MG63 (cell line): ENCODE data around the gene CHAF1A. TPM values are rescaled to one million over a fixed set of nuclear protein-coding genes. Genes with fewer than 3 reads are reported as not detected.

ENCODE experiments used
- DNase-seq: peaks from one replicate; pipeline ENCODE4 v3.0.0-alpha.2; 2020
- H3K27me3 ChIP-seq: fragments of 250-450 bp; sonication (Bioruptor Pico); 2 replicates; pipeline ENCODE4 v1.5.1; 2020; ENCODE audit warnings: mild to moderate bottlenecking, moderate library complexity
- H3K36me3 ChIP-seq: fragments of 250-450 bp; sonication (Bioruptor Pico); 2 replicates; pipeline ENCODE4 v1.5.1; 2020; ENCODE audit warnings: mild to moderate bottlenecking, moderate library complexity
- H3K4me3 ChIP-seq: fragments of 250-450 bp; sonication (Bioruptor Pico); 2 replicates; pipeline ENCODE4 v1.5.1; 2020; ENCODE audit warnings: mild to moderate bottlenecking, moderate library complexity
- H3K9me3 ChIP-seq: fragments of 250-450 bp; sonication (Bioruptor Pico); 2 replicates; pipeline ENCODE4 v1.5.1; 2020; ENCODE audit warnings: mild to moderate bottlenecking, moderate library complexity
- total RNA-seq: library from RNA; depleted of rRNA; stranded (reverse); fragments of >200 nt; shearing (Covaris generic); gene quantifications from 2 replicates; pipeline ENCODE4 v1.2.3, GENCODE V29; 2014; ENCODE audit warnings: low replicate concordance

CHAF1A gene
- total RNA-seq, 1 experiment from 2014 or later = 24.7 TPM

DNA sequence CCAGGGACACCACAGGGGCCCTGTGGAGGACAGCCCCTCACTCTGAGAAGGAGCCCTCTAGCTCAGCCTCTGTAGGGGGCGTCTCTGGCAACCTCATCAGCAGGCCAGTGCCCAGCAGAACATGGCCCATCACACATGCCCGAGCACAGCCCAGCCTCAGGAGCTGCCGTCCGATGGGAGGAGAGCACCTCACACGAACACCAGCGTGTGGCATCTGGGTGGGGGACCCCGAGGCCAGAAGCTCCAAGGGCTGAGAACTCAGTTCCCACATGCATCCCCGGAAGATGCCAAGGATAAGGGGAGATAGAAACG lies 13.4 kb upstream of the CHAF1A start:
- no peak for DNase-seq
- no peaks in the 10 kb centered on the region for H3K36me3 ChIP-seq
- H3K9me3 ChIP-seq = no peaks in the 10 kb centered on the region
- H3K27me3 ChIP-seq = no peaks in the 10 kb centered on the region
- H3K4me3 ChIP-seq = no peak overlapping the region

GRCh38 chr19:4389511-4390016 lies 12.9 kb upstream of the CHAF1A start:
- DNase-seq = no peak
- Histone ChIP-seq H3K4me3 (no peak overlapping the region), H3K9me3 (no peaks in the 10 kb centered on the region), H3K36me3 (no peaks in the 10 kb centered on the region), H3K27me3 (no peaks in the 10 kb centered on the region)

DNA sequence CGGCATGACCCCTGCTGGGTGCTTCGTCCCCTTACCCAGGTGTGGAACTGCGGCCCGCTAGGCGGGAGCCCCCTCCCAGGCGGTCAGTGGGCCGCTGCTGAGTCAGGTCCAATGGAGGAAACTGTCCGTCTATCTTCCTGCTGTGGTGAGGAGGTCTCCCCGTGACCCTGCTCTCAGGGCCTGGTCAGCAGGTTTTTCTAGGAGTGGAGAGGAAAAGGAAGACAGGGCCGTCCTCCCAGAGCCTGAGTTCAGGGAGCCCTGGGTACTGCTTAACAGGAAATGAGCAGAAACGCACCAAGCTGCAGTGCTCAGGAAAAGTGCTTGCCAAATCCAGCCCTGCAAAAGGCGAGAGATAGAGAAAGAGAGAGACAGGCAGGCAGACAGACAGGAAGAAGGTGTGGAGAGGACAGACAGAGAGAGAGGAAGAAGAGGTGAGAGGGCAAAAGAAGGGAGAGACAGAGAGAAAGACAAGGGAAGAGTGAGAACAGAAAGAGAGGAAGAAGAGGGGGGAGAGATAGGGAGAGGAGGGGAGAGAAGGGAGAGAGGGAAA lies 12.3 kb upstream of the CHAF1A start:
- H3K4me3 ChIP-seq = no peak overlapping the region
- no peak for DNase-seq

DNA sequence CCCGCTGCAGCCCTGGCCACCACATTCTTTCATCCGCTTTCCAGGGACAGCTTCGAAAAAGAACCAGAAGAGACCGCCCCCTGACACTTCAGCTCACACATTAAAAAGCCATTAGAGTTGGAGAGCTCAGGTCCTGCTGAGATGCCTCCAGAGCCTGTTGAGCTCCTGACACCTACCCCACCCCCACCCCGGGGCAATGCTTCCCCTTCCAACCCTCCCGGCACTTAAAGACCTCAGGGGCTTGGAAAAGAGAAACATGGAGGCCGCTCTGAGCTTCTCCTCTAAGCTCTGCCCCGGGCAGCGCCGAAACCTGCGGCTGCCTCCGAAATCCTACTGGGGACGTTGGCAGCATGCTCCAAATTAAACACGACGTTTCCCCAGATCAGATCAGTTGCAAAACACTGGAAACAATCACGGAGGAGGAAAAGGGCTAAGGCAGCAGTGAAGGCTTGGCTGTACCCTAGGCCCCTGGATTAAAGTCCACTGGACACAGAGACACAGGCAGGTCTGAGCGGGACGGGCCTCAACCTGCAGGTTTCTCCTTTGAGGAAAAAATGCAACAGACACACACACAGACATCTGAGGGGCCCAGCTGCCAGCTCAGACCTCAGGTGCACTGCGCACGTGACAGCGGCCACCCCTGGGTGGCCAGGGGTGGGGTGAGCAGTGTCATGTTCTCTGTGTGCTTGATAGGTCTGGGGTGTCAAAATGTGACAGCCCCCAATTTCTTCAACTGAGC lies 11.7 kb upstream of the CHAF1A start:
- no peaks in the 10 kb centered on the region for H3K27me3 ChIP-seq
- H3K9me3 ChIP-seq = no peaks in the 10 kb centered on the region
- H3K36me3 ChIP-seq = peaks cover 2% of the 10 kb centered on the region; the same call in 1 of the 2 replicates
- H3K4me3 ChIP-seq = no peak overlapping the region
- no peak for DNase-seq

More for the DNA sequence above, 12.3 kb upstream of the CHAF1A start:
- Histone ChIP-seq H3K27me3 (no peaks in the 10 kb centered on the region), H3K36me3 (no peaks in the 10 kb centered on the region), H3K9me3 (no peaks in the 10 kb centered on the region)

DNA sequence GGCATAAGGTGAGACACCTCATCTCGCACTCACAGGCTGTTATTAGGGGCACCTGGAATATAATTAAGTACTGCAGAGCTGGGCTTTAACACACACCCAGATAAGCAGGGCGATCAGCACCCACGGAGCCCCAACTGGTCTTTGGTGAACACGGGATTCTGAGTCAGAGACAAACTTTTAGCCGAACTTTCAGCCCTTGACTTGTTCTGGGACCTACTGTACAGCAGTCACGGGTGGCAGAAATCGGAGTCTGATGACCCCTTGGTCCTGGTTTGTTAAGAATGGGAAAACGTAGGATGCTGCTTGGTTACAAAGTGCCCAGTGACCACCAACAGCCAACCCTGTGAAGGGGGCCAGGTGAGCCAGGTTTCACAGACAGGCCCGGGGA lies 11.1 kb upstream of the CHAF1A start:
- no peak overlapping the region for H3K4me3 ChIP-seq

GRCh38 chr19:4391701-4392483 lies 10.5 kb upstream of the CHAF1A start:
- Histone ChIP-seq H3K4me3 (no peak overlapping the region), H3K36me3 (peaks cover 8% of the 10 kb centered on the region)
- DNase-seq = no peak

More for the DNA sequence above, 11.1 kb upstream of the CHAF1A start:
- Histone ChIP-seq H3K27me3 (no peaks in the 10 kb centered on the region), H3K9me3 (no peaks in the 10 kb centered on the region), H3K36me3 (peaks cover 6% of the 10 kb centered on the region)
- DNase-seq = no peak

DNA sequence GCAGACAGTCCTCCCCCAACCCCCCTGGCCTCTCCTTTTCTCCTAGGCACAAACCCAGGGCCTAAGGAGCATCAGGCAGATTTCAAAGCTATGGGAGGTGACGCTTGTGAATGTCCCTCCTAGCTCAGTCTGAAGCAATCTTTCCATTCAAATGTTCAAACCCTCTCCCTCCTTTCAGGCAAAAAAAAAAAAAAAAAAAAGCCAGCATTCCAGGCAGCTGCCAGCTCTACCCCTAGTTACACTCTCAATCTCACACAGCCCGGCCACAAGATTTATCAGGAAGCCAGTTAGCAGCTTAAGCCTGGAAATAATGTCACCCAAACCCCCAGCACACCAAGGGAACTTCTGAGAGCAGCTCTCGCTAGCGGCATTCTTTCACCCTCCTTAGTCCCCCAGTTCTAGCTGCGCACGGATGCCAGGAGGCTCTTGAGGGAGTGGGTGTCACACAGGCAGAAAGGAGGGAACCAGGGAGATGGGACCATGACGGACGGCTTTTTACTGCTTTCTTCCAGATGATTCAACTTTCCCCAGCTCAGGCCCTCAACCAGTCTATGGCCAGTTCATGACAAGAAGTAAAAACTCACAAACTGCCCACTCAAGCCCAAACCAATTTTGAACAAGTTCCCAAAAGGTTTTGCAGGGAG lies 8.4 kb upstream of the CHAF1A start:
- Histone ChIP-seq H3K9me3 (no peaks in the 10 kb centered on the region), H3K27me3 (no peaks in the 10 kb centered on the region), H3K36me3 (peaks cover 14% of the 10 kb centered on the region), H3K4me3 (no peak overlapping the region)
- DNase-seq = no peak

More at GRCh38 chr19:4391701-4392483, 10.5 kb upstream of the CHAF1A start:
- H3K27me3 ChIP-seq = no peaks in the 10 kb centered on the region
- no peaks in the 10 kb centered on the region for H3K9me3 ChIP-seq

GRCh38 chr19:4396949-4397783 lies 5.3 kb upstream of the CHAF1A start:
- Histone ChIP-seq H3K4me3 (no peak overlapping the region), H3K36me3 (peaks cover 14% of the 10 kb centered on the region), H3K9me3 (no peaks in the 10 kb centered on the region), H3K27me3 (no peaks in the 10 kb centered on the region)
- no peak for DNase-seq

DNA sequence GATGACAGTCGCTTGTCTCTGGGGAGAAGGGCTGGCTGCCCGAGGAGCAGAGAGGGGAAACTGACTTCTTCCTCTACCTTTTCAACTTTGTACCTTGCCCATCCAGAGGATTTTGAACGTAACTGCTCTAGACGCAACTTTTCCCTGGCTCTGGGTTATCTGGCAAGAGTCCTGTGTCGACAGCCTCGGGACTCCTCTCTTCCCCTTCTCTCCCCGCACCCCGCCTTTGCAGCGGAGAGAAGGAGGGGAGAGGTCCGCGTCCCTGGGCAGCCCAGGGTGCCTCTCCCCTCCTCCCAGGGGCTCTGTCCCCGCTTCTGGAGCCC lies 2.7 kb upstream of the CHAF1A start:
- Histone ChIP-seq H3K4me3 (peak overlapping the region; percentile 84), H3K27me3 (no peaks in the 10 kb centered on the region), H3K9me3 (no peaks in the 10 kb centered on the region), H3K36me3 (peaks cover 14% of the 10 kb centered on the region)
- no peak for DNase-seq

DNA sequence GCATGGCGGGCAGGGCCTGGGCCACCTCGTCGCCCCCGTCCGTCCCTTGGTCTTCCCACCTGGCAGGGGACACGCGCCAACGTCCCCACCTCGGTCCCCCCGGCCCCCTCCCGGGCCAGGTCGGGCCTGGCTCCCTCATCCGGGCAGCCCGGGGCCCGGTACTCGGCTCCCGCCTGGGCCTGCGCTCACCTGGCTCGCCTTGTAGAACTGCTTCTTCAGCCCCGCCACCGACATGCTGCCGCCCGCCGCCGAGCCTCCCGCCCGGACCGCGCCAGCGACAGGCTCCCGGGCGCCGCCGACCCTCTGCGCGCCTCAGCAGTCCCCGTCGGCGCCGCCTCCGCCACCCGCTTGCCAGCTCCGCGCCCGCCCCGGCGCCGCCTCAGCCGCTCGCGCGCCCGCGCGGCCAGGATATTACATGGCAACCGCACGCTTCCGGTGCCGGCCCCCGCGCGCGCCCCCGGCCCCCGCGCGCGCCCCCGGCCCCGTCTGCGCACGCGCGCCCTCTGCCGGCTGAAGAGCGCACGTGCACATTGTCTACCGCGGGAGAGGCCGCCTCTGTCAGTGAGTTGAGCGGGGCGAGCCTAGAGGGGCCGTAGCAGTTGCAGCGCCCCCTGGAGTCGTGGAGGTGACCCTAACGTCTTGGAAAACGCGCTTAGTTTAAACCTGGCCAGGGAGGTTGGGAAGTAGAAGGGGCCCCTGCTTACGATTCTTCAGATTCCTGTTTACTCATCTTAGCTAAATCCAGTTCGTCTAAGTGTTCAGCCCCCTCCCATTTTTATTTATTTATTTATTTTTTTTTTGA lies 2.1 kb upstream of the CHAF1A start, which contains the start of gene SH3GL1:
TSS of gene SH3GL1 (minus strand) at position 413 of the 802 bp plus-strand sequence. CDS start at position 234, 179 bp downstream.
- peak within 1 kb of the TSS; percentile 84 for H3K4me3 ChIP-seq
- H3K9me3 ChIP-seq = no peaks in the 10 kb centered on the region
- DNase-seq = peak; percentile 78
- no peaks in the 10 kb centered on the region for H3K27me3 ChIP-seq
- H3K36me3 ChIP-seq = peaks cover 12% of the 10 kb centered on the region

DNA sequence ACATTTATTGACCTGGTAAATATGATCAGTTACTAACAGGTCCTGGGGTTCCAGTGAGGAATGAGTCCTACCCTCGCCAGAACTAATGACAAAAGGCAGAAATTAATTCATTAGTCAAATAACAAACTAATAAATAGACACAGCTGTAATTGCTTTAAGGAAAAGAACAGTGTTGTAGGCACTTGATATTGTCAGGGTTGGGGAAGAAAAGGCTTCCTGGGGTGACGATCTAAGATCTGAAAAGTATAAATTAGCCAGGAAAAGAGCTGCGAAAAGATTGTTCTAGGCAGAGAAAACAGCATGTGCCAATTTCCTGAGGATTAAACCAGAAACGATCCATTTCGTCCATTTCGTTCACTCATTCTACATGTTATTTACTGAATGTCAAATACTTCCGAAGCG lies 670 bp upstream of the CHAF1A start:
- peak overlapping the region; percentile 48 for H3K4me3 ChIP-seq
- no peaks in the 10 kb centered on the region for H3K9me3 ChIP-seq
- H3K36me3 ChIP-seq = peaks cover 10% of the 10 kb centered on the region; the same call in 1 of the 2 replicates
- H3K27me3 ChIP-seq = no peaks in the 10 kb centered on the region
- no peak for DNase-seq

DNA sequence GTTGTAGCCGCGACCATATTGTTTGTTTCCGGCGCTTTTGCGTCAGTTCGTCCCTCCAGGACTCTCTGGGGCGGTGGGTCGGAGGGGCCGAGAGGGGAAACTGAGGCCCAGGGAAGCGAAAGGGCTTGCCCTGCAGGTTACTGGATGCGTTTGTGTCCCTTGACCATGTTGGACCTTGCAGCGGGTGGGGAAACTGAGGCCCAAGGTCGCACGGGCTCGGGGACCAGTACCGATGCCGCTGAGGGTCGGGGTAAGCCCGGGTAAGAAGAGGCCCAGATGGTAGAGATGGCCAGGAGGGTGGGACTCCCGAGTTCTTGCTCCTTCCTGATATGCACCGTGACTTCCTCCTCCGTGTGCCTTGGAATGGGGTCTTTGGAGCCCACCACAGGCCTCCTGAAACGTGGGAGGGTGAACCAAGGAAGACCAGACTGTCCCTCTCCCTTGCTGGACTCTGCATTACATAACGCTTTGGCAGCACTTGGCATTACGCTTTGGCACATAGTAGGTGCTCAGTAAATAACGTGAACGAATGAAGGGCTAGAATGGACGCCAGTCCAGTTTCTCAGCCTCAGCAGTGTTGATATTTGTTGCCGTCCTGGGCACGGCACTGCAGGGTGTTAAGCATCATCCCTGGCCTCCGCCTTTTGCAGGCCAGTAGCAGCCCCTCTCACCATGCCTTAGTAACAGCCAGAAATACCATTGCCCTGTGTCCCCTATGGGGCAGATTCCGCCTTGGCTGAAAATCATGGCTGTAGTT lies 743 bp downstream of the CHAF1A start:
- H3K27me3 ChIP-seq = no peaks in the 10 kb centered on the region
- no peak for DNase-seq
- peaks cover 8% of the 10 kb centered on the region; the same call in 1 of the 2 replicates for H3K36me3 ChIP-seq
- peak overlapping the region; percentile 76 for H3K4me3 ChIP-seq
- no peaks in the 10 kb centered on the region for H3K9me3 ChIP-seq

DNA sequence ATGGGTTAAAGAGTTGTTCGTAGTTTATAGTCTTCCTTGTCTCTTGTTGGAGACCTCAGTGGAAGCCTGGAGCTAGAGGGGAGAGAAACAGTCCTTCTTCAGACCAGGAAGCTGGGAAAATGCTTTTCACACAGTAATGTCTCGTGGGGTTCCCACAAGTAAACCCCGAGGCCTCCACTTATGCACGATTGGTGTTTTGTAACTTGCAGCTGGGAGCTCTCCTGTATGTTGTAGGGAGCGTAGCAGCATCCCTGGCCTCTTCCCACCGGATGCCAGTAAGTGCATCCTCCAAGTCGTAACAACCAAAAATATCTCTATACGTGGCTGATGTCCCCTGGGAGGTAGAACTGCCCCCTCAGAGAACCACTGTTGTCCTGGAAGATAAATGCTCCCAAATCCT lies 3.5 kb downstream of the CHAF1A start:
- no peak for DNase-seq
- H3K9me3 ChIP-seq = no peaks in the 10 kb centered on the region
- H3K27me3 ChIP-seq = no peaks in the 10 kb centered on the region
- H3K36me3 ChIP-seq = peaks cover 9% of the 10 kb centered on the region; the same call in 1 of the 2 replicates
- H3K4me3 ChIP-seq = no peak overlapping the region

GRCh38 chr19:4406626-4407025 lies 4.2 kb downstream of the CHAF1A start:
- no peak for DNase-seq

More at GRCh38 chr19:4406626-4407025, 4.2 kb downstream of the CHAF1A start:
- Histone ChIP-seq H3K4me3 (no peak overlapping the region), H3K36me3 (peaks cover 10% of the 10 kb centered on the region), H3K9me3 (no peaks in the 10 kb centered on the region), H3K27me3 (no peaks in the 10 kb centered on the region)
